ENCODE data around the gene DENND5A.

DENND5A gene

GRCh38 chr11:9126636-9127035, 138.5 kb downstream of the DENND5A start:
- DNase-seq = no peak
- Mint-ChIP-seq H3K27ac (no peak overlapping the region), H3K4me1 (no peaks in the 10 kb centered on the region), H3K4me3 (no peak overlapping the region), H3K27me3 (ENCODE audit: low read depth, poor library complexity) (peaks cover 5% of the 10 kb centered on the region), H3K9me3 (peaks cover 4% of the 10 kb centered on the region), H3K36me3 (ENCODE audit: low read depth) (peaks cover 23% of the 10 kb centered on the region)
- TF ChIP-seq, protein P1, sequence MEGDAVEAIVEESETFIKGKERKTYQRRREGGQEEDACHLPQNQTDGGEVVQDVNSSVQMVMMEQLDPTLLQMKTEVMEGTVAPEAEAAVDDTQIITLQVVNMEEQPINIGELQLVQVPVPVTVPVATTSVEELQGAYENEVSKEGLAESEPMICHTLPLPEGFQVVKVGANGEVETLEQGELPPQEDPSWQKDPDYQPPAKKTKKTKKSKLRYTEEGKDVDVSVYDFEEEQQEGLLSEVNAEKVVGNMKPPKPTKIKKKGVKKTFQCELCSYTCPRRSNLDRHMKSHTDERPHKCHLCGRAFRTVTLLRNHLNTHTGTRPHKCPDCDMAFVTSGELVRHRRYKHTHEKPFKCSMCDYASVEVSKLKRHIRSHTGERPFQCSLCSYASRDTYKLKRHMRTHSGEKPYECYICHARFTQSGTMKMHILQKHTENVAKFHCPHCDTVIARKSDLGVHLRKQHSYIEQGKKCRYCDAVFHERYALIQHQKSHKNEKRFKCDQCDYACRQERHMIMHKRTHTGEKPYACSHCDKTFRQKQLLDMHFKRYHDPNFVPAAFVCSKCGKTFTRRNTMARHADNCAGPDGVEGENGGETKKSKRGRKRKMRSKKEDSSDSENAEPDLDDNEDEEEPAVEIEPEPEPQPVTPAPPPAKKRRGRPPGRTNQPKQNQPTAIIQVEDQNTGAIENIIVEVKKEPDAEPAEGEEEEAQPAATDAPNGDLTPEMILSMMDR (IDR thresholded peaks at IDR 0.05) = no peak

GRCh38 chr11:9125185-9125886, 139.8 kb downstream of the DENND5A start:
- TF ChIP-seq, protein P1 (IDR thresholded peaks at IDR 0.05) = no peak
- no peak overlapping the region for H3K4me3 Mint-ChIP-seq
- peaks cover 23% of the 10 kb centered on the region for H3K36me3 Mint-ChIP-seq (ENCODE audit: low read depth)

GRCh38 chr11:9123595-9124304, 141.4 kb downstream of the DENND5A start:
- H3K4me1 Mint-ChIP-seq = peaks cover 6% of the 10 kb centered on the region
- H3K36me3 Mint-ChIP-seq (ENCODE audit: low read depth) = peaks cover 14% of the 10 kb centered on the region
- peaks cover 4% of the 10 kb centered on the region for H3K9me3 Mint-ChIP-seq
- peaks cover 5% of the 10 kb centered on the region for H3K27me3 Mint-ChIP-seq (ENCODE audit: low read depth, poor library complexity)
- H3K4me3 Mint-ChIP-seq = no peak overlapping the region
- no peak for DNase-seq
- H3K27ac Mint-ChIP-seq = no peak overlapping the region
- TF ChIP-seq, protein P1 (IDR thresholded peaks at IDR 0.05) = no peak

More at GRCh38 chr11:9125185-9125886, 139.8 kb downstream of the DENND5A start:
- Mint-ChIP-seq H3K4me1 (peaks cover 6% of the 10 kb centered on the region), H3K27ac (peak overlapping the region; percentile 15), H3K9me3 (peaks cover 4% of the 10 kb centered on the region), H3K27me3 (ENCODE audit: low read depth, poor library complexity) (peaks cover 5% of the 10 kb centered on the region)
- no peak for DNase-seq

- no peak for DNase-seq
- no peak overlapping the region for H3K4me3 Mint-ChIP-seq
- H3K9me3 Mint-ChIP-seq = no peaks in the 10 kb centered on the region
- TF ChIP-seq, protein P1 (IDR thresholded peaks at IDR 0.05) = no peak
- H3K36me3 Mint-ChIP-seq (ENCODE audit: low read depth) = peaks cover 8% of the 10 kb centered on the region
- peaks cover 6% of the 10 kb centered on the region for H3K4me1 Mint-ChIP-seq
- H3K27me3 Mint-ChIP-seq (ENCODE audit: low read depth, poor library complexity) = peaks cover 5% of the 10 kb centered on the region
- H3K27ac Mint-ChIP-seq = no peak overlapping the region
Observed at GRCh38 chr11:9121469-9121796, 143.7 kb downstream of the DENND5A start.

- peaks cover 5% of the 10 kb centered on the region for H3K27me3 Mint-ChIP-seq (ENCODE audit: low read depth, poor library complexity)
- DNase-seq = peak; percentile 40
- H3K27ac Mint-ChIP-seq = peak overlapping the region; percentile 13
- peaks cover 8% of the 10 kb centered on the region for H3K36me3 Mint-ChIP-seq (ENCODE audit: low read depth)
- peak overlapping the region; percentile 40 for H3K4me3 Mint-ChIP-seq
- TF ChIP-seq, protein P1 (IDR thresholded peaks at IDR 0.05) = peak; percentile 61
- no peaks in the 10 kb centered on the region for H3K9me3 Mint-ChIP-seq
- H3K4me1 Mint-ChIP-seq = peaks cover 6% of the 10 kb centered on the region
Observed at GRCh38 chr11:9120664-9121468, 144.3 kb downstream of the DENND5A start.
